Subcutaneous adipose tissue (tissue), 4 donors: ENCODE results near the gene PCDH9. TPM values are rescaled to one million over a fixed set of nuclear protein-coding genes. Genes with fewer than 3 reads are reported as not detected.

Experiments
- total RNA-seq, 4 donors: library from RNA; depleted of rRNA; stranded (reverse); fragments of >200 nt; gene quantifications; one replicate each; pipeline ENCODE4 v1.1.0, GENCODE V29; 2016
- TF ChIP-seq, protein P1 (sequence below): fragments of 450-650 bp; IDR thresholded peaks from one replicate; pipeline ENCODE4 v1.5.1; 2016; ENCODE audit warnings: low read depth, mild to moderate bottlenecking, control low read depth, antibody characterized with exemption, moderate library complexity

PCDH9 gene
- total RNA-seq, 4 donors from 2014 or later, result 9.0 to 28.4 (median 12.0) TPM

GRCh38 chr13:66700117-66700601, 530.0 kb downstream of the PCDH9 start:
- TF ChIP-seq, protein P1, sequence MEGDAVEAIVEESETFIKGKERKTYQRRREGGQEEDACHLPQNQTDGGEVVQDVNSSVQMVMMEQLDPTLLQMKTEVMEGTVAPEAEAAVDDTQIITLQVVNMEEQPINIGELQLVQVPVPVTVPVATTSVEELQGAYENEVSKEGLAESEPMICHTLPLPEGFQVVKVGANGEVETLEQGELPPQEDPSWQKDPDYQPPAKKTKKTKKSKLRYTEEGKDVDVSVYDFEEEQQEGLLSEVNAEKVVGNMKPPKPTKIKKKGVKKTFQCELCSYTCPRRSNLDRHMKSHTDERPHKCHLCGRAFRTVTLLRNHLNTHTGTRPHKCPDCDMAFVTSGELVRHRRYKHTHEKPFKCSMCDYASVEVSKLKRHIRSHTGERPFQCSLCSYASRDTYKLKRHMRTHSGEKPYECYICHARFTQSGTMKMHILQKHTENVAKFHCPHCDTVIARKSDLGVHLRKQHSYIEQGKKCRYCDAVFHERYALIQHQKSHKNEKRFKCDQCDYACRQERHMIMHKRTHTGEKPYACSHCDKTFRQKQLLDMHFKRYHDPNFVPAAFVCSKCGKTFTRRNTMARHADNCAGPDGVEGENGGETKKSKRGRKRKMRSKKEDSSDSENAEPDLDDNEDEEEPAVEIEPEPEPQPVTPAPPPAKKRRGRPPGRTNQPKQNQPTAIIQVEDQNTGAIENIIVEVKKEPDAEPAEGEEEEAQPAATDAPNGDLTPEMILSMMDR, result no peak

DNA sequence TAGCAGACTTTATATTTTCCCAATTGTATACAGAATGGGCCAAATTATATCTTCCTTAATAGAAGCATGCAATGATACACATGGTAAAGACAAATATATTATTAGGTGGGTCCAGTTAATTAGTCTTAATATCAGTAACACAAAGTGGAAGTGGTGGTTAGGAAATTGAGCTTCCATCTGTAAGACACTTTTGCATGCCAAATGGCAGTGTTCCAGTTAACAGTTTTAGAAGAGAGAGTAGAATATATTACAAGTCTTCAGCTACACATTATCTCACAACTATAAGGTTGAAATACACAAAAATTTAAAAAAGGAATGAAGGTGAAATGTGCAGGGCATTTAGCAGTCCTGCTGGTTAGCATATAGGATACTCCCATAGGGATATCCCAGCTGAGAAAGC, 536.5 kb downstream of the PCDH9 start:
- TF ChIP-seq, protein P1, result no peak

DNA sequence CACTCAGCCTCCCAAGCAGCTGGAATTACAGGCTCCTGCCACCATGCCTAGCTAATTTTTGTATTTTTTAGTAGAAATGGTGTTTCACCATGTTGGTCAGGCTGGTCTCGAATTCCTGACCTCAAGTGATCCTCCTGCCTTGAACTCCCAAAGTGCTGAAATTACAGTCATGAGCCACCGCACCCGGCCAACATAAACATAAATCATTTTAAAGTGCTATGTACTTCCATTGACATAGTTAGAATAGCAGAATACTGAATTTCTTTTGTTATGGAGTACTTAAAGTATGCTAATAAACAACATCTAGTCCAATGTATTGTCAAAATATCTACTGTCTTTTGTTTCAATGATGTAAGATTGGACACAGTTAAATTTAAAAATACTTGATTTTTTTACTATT, 539.0 kb downstream of the PCDH9 start:
- TF ChIP-seq, protein P1, result no peak

DNA sequence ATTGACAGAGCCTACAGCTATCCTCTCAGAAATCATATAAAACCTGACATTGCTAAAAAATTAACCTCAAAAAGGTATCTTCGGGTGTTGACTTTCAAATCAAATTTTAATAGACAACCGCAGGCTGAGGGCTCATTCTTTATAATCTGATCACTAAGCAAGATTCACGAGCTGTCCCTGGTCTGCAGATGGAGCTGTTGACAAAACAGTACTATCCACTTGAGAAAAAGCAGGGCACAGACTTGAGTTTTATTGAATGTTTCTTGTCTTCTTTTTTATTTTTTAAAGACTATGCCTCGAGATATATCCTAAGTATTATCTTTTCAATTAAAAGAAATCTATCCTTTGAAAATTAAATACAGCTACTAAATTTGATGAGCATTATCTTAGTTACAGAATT, 540.5 kb downstream of the PCDH9 start:
- TF ChIP-seq, protein P1, result no peak

- TF ChIP-seq, protein P1, result no peak
Measured at GRCh38 chr13:66689037-66689619, 541.0 kb downstream of the PCDH9 start.

GRCh38 chr13:66681403-66681802, 548.7 kb downstream of the PCDH9 start:
- TF ChIP-seq, protein P1, result no peak

DNA sequence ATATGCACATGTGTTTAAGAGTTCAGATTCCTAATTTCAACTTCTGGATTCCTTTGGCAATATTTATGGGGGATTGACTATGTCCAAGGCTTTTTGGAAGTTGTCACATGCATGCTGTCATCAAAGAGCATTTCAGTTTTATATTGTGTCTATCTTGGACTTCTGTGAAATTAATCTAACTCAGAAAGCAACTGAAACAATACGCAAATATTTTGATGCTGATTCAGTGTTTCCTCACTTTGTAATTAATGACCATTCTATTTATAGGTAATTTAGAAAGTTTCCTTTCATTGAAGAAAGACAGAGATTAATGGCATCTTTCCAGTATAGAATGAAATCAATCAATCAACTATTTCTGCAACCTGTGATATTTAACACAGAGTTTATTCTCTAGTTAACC, 550.1 kb downstream of the PCDH9 start:
- TF ChIP-seq, protein P1, result no peak
